Raji (cell line): ENCODE results near the gene P4HTM.
A peak's percentile ranks its signal among the peaks of the same experiment; 100 is the strongest.

Experiments used
- POLR2A ChIP-seq: IDR thresholded peaks from 2 replicates; pipeline ENCODE4 v1.6.1; 2011; ENCODE audit warnings: low read depth, low read length, control low read depth; ENCODE audit not compliant: insufficient read depth

Gene P4HTM

GRCh38 chr3:49025005-49025792 lies 35.2 kb downstream of the P4HTM start:
- TF ChIP-seq POLR2A, result peak; percentile 38; the same call in 1 of the 2 replicates

GRCh38 chr3:49025793-49026520 lies 35.9 kb downstream of the P4HTM start:
- no peak for TF ChIP-seq POLR2A

DNA sequence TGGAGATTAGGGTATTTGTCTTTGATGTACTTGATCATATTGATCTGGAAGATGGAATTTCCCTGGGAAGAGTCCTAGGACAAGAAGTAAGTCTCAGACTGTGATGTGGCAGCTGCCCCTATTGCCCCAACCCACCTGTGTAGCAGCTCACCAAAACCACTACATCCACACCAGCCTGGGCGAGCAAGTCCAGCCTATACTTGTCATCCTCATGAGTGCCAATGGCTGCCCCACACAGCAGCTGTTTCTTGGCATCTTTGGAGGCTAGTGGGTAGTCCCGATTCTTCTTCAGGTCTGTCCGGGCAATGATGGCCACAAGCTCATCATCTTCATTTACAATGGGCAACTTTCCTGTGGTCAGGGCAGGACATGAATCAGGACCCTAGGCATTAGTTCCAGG lies 36.5 kb downstream of the P4HTM start:
- TF ChIP-seq POLR2A, result peak; percentile 48; the same call in 1 of the 2 replicates

DNA sequence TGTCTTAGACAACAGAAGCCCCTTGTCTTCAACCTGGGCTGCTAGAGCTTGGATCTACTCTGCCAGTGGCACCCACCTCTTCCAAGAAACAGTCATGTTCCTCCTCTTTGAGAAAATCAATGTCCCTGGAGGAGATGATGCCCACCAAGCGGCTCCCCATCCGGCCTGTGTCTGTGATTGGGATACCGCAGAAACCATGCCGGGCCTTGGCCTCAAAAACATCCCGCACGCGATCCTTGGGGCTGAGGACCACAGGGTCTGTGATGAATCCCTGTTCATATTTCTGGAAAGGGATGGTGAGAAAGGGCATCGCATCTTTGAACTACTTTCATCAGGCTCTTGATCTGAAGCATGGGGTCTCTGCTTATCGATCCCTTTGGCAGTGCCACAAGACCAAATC lies 37.6 kb downstream of the P4HTM start:
- peak; percentile 58 for TF ChIP-seq POLR2A

DNA sequence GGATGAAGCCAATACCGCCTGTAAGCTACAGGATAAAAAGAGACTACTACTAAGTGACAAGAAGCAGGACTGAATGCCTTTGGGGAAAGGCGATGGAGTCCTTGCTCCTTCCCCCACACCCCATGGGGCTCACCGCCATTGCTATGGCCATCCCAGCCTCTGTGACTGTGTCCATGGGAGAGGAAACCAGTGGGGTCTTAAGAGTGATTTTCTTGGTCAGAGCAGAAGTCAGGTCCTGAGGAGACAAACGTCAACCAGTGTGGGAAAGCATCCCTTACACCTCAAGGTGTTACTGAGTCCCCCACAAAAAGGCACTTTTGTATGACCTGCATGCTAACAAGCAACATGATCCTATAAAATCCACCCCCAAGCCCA lies 38.2 kb downstream of the P4HTM start:
- TF ChIP-seq POLR2A, result peak; percentile 36; the same call in 1 of the 2 replicates

GRCh38 chr3:49028673-49029562 lies 38.9 kb downstream of the P4HTM start, which contains the start of gene IMPDH2:
IMPDH2 (minus strand) TSS chr3:49029398; CDS start chr3:49029350, 48 bp downstream.
- TF ChIP-seq POLR2A, result peak; percentile 100

DNA sequence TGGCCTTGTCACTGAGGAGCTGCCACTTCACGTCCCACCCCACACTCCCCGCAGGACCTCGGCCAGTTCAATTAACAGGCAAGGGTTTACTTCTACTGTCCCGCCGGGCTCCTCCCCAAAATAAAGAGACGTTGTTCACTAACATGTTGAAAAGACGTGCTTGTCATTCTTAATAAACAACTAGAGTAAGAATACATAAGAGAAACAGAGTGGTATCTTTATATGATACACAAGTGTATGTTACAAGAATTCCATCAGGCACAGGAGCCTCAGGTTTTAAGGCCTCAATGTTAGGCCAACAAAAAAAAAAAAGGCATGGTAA lies 39.5 kb downstream of the P4HTM start:
- TF ChIP-seq POLR2A, result no peak

DNA sequence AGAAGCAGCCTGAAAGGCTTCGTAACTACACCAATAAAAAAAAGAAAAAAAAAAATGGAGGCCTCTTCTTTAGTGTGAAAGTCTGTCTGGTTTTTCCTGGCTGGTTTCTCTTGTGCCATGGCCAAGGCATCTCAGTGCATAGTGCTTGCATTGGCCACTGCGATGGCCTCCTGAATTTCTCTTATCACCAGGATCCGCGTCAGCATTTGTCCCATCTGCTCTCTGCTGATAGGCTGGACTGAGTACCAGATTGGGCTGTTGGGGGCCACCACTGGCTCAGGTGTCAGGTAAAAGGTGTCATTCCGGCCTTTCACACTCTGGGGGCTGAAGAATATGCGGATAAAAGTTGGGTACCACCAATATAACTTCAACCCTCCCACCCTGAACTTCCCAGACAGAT lies 40.3 kb downstream of the P4HTM start:
- TF ChIP-seq POLR2A, result no peak

DNA sequence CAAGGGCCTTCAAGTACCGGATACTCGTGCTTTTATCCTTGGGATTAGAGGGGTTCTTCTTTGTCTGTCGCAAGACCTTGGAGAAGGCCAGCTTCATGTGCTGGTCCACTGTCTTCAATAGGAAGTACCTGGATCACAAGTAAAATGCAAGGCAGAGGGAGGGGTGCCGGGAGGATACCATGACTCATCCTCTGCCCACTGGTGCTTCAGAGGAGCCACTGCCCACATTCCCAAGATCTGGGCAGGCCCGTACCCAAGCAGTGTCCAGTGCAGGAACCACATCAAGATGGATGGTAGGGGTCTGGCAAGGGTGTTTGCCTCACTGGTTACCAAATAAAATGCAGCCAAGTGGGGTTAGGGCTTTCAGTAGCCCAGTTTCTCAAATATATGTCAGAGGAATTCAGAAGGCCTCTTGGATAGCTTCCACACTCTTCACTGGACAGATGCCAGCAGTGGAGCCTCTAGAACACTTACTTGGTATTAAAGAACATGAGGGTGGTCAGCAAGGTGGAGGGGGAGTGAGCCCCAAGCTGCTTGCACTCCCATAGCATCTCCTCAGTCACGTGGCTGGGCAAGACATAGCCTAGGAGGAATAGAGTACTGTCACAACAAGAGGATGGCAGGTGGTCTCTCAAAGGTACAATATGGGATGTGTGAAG lies 42.7 kb downstream of the P4HTM start:
- no peak for TF ChIP-seq POLR2A

GRCh38 chr3:49034650-49035049 lies 44.6 kb downstream of the P4HTM start:
- TF ChIP-seq POLR2A, result no peak

- no peak for TF ChIP-seq POLR2A
Observed at GRCh38 chr3:49035281-49035680, 45.2 kb downstream of the P4HTM start.

DNA sequence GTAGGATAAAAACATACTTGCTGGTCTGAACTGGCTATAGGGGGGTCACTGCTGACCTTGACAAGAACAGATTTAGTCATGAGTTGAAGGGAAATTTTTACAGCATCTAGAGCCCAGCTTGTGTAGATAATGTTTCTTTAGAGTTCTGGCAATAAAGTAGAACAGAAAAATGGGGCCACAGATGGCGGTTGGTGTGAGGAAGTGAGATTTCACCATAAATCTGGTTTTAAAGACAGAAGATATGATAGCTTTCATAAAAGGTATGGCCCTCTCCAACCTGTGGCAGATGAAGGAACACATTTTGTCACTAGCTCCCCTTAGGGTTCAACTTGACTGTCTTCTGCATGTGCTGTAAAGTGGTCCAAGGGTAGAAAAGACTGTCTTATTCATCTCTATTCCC lies 63.5 kb downstream of the P4HTM start:
- no peak for TF ChIP-seq POLR2A

GRCh38 chr3:49054344-49054862 lies 64.4 kb downstream of the P4HTM start:
- no peak for TF ChIP-seq POLR2A
